Breast epithelium (tissue), 4 donors: ENCODE results near the gene HYAL3. TPM values are rescaled to one million over a fixed set of nuclear protein-coding genes. Genes with fewer than 3 reads are reported as not detected.

ENCODE experiments used
- DNase-seq, 2 donors: peaks; one replicate each; pipeline ENCODE4 v3.0.0-alpha.2; 2019; ENCODE audit warnings: low spot score in 2 of 2
- H3K27ac ChIP-seq, 2 donors: fragments of 200-600 bp; sonication (generic) in 1 of 2; one replicate each; pipeline ENCODE4 v1.5.1; 2016 to 2019; ENCODE audit warnings: mild to moderate bottlenecking in 1 of 2
- H3K27me3 ChIP-seq, 2 donors: fragments of 200-600 bp; sonication (generic) in 1 of 2; one replicate each; pipeline versions ENCODE4 v1.5.1 to v1.6.0; 2017 to 2019; ENCODE audit warnings: control low read depth in 1 of 2, mild to moderate bottlenecking in 1 of 2
- H3K36me3 ChIP-seq: fragments of 200-600 bp; one replicate; pipeline ENCODE4 v1.5.1; 2019
- H3K4me1 ChIP-seq, 2 donors: fragments of 200-600 bp; sonication (generic); one replicate each; pipeline ENCODE4 v1.5.1; 2016 to 2019; ENCODE audit warnings: control low read depth in 1 of 2
- H3K4me3 ChIP-seq, 3 donors: fragments of 200-600 bp; sonication (generic); 1 replicate in 2 of 3; 2 replicates in 1 of 3; pipeline ENCODE4 v1.5.1; 2016 to 2019; ENCODE audit warnings: mild to moderate bottlenecking in 3 of 3, moderate library complexity in 2 of 3
- H3K9me3 ChIP-seq, 2 donors: fragments of 200-600 bp; sonication (generic) in 1 of 2; one replicate each; pipeline ENCODE4 v1.5.1; 2016 to 2019; ENCODE audit warnings: control low read depth in 1 of 2
- CTCF ChIP-seq, 3 donors: fragments of 450-650 bp; IDR thresholded peaks; one replicate each; pipeline ENCODE4 v1.5.1; 2016 to 2017; ENCODE audit warnings: antibody characterized with exemption in 3 of 3, mild to moderate bottlenecking in 3 of 3, moderate library complexity in 3 of 3
- POLR2A ChIP-seq: fragments of 450-650 bp; IDR thresholded peaks from one replicate; pipeline ENCODE4 v1.6.1; 2016; ENCODE audit warnings: antibody characterized with exemption, mild to moderate bottlenecking, moderate library complexity
- POLR2AphosphoS5 ChIP-seq, 3 donors: sonication (generic); formaldehyde crosslinking; IDR thresholded peaks; one replicate each; pipeline ENCODE4 v1.6.1; 2017; ENCODE audit warnings: antibody characterized with exemption in 3 of 3
- intact Hi-C: fragments of 100-400 bp; cut with DNase I; formaldehyde crosslinking; loops from one replicate; pipeline ENCODE4 v1.15.1; 2023; ENCODE audit warnings: low total_unique reads
- total RNA-seq, 3 donors: library from RNA; depleted of rRNA; stranded (reverse); fragments of >200 nt; gene quantifications; one replicate each; pipeline ENCODE4 v1.1.0, GENCODE V29; 2016

HYAL3 gene
- total RNA-seq, 3 donors from 2014 or later = 2.3 to 6.4 (median 2.7) TPM

DNA sequence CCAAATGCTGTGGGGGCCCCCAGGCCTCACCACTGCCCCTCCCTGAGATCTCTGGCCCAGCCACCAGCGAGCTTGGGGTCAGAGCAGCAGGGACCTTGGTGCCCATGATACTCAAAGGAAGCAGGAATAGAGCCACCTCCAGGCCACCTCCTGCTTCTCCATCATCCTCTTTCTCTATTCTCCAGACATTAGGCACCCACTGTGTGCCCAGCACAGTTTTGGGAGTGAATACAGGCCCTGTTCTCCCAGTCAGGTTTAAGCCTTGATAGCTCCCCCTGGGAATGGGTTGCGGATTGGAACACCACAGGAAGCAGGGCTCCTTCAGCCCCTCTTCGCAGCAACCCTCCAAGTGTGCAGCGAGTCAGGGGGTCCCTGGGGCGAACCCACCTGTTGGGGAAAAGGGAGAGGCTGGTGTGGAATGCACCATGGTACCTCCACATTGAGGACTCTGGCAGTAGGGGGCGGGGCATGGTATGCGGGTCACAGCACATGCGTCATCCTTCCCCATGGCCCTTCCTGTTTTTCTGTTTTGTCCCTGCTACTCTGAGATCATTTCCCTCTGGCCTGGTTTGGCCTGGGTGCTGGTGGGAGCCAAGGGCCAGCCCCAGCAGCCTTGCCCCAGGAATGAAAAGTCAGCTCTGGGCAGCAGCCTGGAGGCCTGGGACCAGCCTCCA lies 44.5 kb downstream of the HYAL3 start:
- intact Hi-C loops = no loop called here

DNA sequence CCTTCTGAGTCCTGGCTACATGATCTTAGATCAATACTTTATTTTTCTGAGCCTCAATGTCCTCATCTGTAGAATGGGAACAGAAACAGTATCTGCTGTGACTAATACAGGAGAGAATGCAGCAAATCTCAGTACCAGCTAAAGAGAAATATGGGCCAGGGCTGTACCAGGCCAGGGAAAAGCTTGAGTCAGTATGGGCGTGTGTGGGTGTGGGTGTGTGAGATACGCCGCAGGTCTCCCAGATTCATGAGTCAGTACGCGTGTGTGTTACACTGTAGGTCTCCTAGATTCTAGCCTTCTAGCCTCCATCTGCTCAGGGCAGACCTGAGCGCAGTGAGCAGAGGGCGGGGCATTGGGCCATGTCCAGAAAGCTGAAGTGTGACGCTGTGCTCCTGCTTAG lies 48.0 kb downstream of the HYAL3 start:
- DNase-seq = no peak
- no peaks in the 10 kb centered on the region for H3K27me3 ChIP-seq
- no peaks in the 10 kb centered on the region for H3K9me3 ChIP-seq
- intact Hi-C loops = no loop called here
- H3K36me3 ChIP-seq = no peaks in the 10 kb centered on the region
- H3K4me1 ChIP-seq = peaks cover 12 to 19% of the 10 kb centered on the region in 2 donors
- H3K27ac ChIP-seq = peak overlapping the region; percentile 40 to 93
- TF ChIP-seq POLR2AphosphoS5 (IDR thresholded peaks at IDR 0.05) = no peak
- TF ChIP-seq CTCF (IDR thresholded peaks at IDR 0.05) = no peak
- TF ChIP-seq POLR2A = no peak
- no peak overlapping the region for H3K4me3 ChIP-seq

More for the DNA sequence above, 44.5 kb downstream of the HYAL3 start:
- peak in 1 of 2 donors; percentile 70 for DNase-seq
- Histone ChIP-seq H3K36me3 (no peaks in the 10 kb centered on the region), H3K27me3 (no peaks in the 10 kb centered on the region), H3K4me1 (peaks cover 0 to 18% of the 10 kb centered on the region in 2 donors), H3K4me3 (no peak overlapping the region), H3K9me3 (no peaks in the 10 kb centered on the region), H3K27ac (peak overlapping the region; percentile 76 to 93)
- TF ChIP-seq POLR2A (no peak), POLR2AphosphoS5 (IDR thresholded peaks at IDR 0.05) (no peak), CTCF (IDR thresholded peaks at IDR 0.05) (no peak)

GRCh38 chr3:50250514-50250913 lies 48.7 kb downstream of the HYAL3 start:
- no peak for TF ChIP-seq POLR2A
- TF ChIP-seq POLR2AphosphoS5 (IDR thresholded peaks at IDR 0.05) = no peak
- Histone ChIP-seq H3K9me3 (no peaks in the 10 kb centered on the region), H3K27ac (peak overlapping the region; percentile 92 to 98), H3K4me1 (peaks cover 17 to 20% of the 10 kb centered on the region in 2 donors), H3K36me3 (no peaks in the 10 kb centered on the region), H3K4me3 (no peak overlapping the region), H3K27me3 (no peaks in the 10 kb centered on the region)
- DNase-seq = no peak
- intact Hi-C loops = no loop called here

GRCh38 chr3:50249457-50249856 lies 49.7 kb downstream of the HYAL3 start:
- Histone ChIP-seq H3K9me3 (no peaks in the 10 kb centered on the region), H3K4me3 (peak overlapping the region in 1 of 3 donors; percentile 5), H3K27ac (peak overlapping the region; percentile 92 to 98), H3K36me3 (no peaks in the 10 kb centered on the region), H3K27me3 (no peaks in the 10 kb centered on the region), H3K4me1 (peaks cover 20 to 28% of the 10 kb centered on the region in 2 donors)
- TF ChIP-seq POLR2A = no peak
- no peak for TF ChIP-seq CTCF (IDR thresholded peaks at IDR 0.05)
- TF ChIP-seq POLR2AphosphoS5 (IDR thresholded peaks at IDR 0.05) = no peak
- intact Hi-C loops = no loop called here
- no peak for DNase-seq

- no peak overlapping the region for H3K4me3 ChIP-seq
- no peaks in the 10 kb centered on the region for H3K27me3 ChIP-seq
- peaks cover 17 to 30% of the 10 kb centered on the region in 2 donors for H3K4me1 ChIP-seq
- DNase-seq = no peak
- no peaks in the 10 kb centered on the region for H3K9me3 ChIP-seq
- intact Hi-C loops = no loop called here
- H3K36me3 ChIP-seq = no peaks in the 10 kb centered on the region
- TF ChIP-seq CTCF (IDR thresholded peaks at IDR 0.05) (no peak), POLR2A (no peak), POLR2AphosphoS5 (IDR thresholded peaks at IDR 0.05) (no peak)
- H3K27ac ChIP-seq = peak overlapping the region; percentile 92 to 98
Measured at GRCh38 chr3:50248387-50248786, 50.8 kb downstream of the HYAL3 start.
